Measurements from ENCODE around the gene COL25A1. TPM values are rescaled to one million over a fixed set of nuclear protein-coding genes. Genes with fewer than 3 reads are reported as not detected.
"Not testable (repeated sequence)": the region's sequence is repeated elsewhere in the genome, so short reads cannot be mapped to it uniquely, and the experiment has no call there.

The COL25A1 gene
- total RNA-seq, 2 experiments from 2014 or later = not detected

DNA sequence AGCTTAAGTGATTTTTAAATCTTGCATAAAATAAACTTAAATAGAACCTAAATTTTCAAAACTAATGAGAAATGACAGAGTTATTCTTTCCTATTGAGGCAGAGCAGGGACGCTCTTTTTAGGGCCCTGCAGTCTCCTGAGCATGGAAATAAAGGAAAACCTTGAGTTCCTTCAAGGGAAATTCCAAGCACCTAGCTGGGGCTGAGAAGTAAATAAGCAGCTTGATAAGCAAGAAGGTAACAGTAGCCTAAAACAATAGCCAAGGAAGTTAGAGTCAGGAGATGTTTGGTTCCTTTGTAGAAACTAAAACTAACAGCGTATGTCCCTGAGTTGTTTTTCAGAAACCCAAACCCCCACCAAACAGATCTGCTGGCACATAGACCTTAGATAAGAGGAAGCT, 174.6 kb downstream of the COL25A1 start:
- peaks cover 9% of the 10 kb centered on the region for H3K27me3 Mint-ChIP-seq (ENCODE audit: low read depth)
- no peak for ATAC-seq
- no peak for DNase-seq
- H3K36me3 Mint-ChIP-seq (ENCODE audit: low read depth) = no peaks in the 10 kb centered on the region
- POLR2A ChIA-PET = no interaction called here
- H3K27ac Mint-ChIP-seq = no peak overlapping the region
- no peaks in the 10 kb centered on the region for H3K9me3 Mint-ChIP-seq (ENCODE audit: insufficient read depth)
- CTCF ChIA-PET = no interaction called here
- no peaks in the 10 kb centered on the region for H3K4me1 Mint-ChIP-seq (ENCODE audit: low read depth)
- H3K4me3 Mint-ChIP-seq = no peak overlapping the region

DNA sequence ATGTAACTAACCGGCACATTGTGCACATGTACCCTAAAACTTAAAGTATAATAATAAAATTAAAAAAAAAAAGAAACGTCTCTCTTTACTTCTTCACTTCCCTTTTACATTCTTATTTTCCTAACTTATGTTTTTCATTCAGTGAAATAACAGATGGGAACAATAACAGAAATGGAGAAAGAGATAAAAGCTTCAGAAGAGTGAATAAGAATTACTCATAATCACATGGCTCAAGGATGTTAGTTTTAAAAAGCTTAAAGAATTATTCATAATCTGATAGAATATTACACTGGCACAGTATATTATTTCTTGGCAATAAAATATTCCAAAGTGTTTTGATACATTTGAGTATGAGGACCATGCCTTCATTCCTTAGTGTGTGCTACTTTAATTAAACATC, 175.6 kb downstream of the COL25A1 start:
- H3K4me1 Mint-ChIP-seq (ENCODE audit: low read depth) = no peaks in the 10 kb centered on the region
- DNase-seq (no peak), ATAC-seq (no peak)
- no peak overlapping the region for H3K4me3 Mint-ChIP-seq
- H3K27me3 Mint-ChIP-seq (ENCODE audit: low read depth) = peaks cover 9% of the 10 kb centered on the region
- H3K9me3 Mint-ChIP-seq (ENCODE audit: insufficient read depth) = no peaks in the 10 kb centered on the region
- ChIA-PET CTCF (no interaction called here), POLR2A (no interaction called here)
- H3K27ac Mint-ChIP-seq = no peak overlapping the region
- H3K36me3 Mint-ChIP-seq (ENCODE audit: low read depth) = no peaks in the 10 kb centered on the region

DNA sequence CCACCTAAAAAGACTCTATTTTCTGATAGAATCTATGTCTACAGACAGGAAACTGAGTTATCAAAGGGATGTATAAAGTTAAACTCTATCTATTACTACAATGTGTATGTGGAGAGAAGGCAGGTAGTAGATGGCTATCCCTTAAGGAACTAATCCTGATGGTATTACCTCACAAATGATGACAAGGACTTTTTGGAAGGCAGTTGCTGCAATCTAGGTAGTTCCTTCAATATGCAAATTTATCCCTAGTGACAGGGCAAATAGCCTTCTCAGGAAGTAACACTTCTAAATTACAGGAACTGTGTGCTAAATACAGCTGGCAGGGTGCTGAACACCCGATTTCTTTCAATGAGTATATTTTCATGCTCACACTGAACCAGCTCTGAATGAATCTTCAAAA, 177.4 kb downstream of the COL25A1 start:
- Mint-ChIP-seq H3K4me3 (no peak overlapping the region), H3K9me3 (ENCODE audit: insufficient read depth) (no peaks in the 10 kb centered on the region), H3K4me1 (ENCODE audit: low read depth) (no peaks in the 10 kb centered on the region), H3K27me3 (ENCODE audit: low read depth) (peaks cover 15% of the 10 kb centered on the region), H3K36me3 (ENCODE audit: low read depth) (no peaks in the 10 kb centered on the region), H3K27ac (no peak overlapping the region)
- CTCF ChIA-PET = no interaction called here
- POLR2A ChIA-PET = no interaction called here
- ATAC-seq (no peak), DNase-seq (no peak)

DNA sequence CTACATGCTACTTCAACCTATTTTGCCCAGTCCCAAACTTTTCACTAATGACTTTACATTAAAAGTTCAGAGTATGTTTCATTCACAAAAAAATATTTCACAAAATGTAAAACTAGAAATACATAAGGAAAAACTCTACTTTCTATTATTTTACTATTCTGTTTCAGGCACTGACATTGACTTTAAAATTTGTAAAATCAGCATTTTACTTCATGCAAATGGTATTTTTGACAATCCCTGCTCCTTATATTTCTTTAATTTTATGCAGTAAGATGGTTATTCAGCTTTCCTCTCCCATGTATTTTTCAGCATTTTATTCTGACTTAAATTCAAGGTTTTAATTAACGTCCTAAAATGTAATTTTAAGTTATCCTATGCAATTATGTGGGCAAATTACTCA, 178.5 kb downstream of the COL25A1 start:
- Mint-ChIP-seq H3K4me3 (no peak overlapping the region), H3K36me3 (ENCODE audit: low read depth) (no peaks in the 10 kb centered on the region), H3K27me3 (ENCODE audit: low read depth) (peaks cover 23% of the 10 kb centered on the region), H3K27ac (no peak overlapping the region), H3K9me3 (ENCODE audit: insufficient read depth) (no peaks in the 10 kb centered on the region), H3K4me1 (ENCODE audit: low read depth) (no peaks in the 10 kb centered on the region)
- CTCF ChIA-PET = no interaction called here
- DNase-seq = no peak
- no peak for ATAC-seq
- POLR2A ChIA-PET = no interaction called here

DNA sequence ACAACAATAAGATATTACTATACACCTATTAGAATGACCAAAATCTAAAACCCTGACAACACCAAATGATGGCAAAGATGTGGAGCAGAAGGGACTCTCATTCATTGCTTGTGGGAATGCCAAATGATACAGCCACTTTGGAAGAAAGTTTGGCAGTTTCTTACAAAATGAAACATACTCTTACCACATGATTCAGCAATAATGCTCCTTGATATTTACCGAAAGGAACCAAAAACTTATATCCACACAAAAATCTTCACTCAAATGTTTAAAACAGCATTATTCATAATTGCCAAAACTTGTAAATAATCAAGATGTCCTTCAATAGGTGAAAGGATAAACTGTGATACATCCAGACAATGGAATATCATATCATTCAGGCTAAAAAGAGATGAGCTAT, 180.9 kb downstream of the COL25A1 start:
- DNase-seq (no peak), ATAC-seq (no peak)
- peaks cover 23% of the 10 kb centered on the region for H3K27me3 Mint-ChIP-seq (ENCODE audit: low read depth)
- no peak overlapping the region for H3K27ac Mint-ChIP-seq
- ChIA-PET CTCF (no interaction called here), POLR2A (no interaction called here)
- H3K4me3 Mint-ChIP-seq = no peak overlapping the region
- H3K9me3 Mint-ChIP-seq (ENCODE audit: insufficient read depth) = no peaks in the 10 kb centered on the region
- H3K36me3 Mint-ChIP-seq (ENCODE audit: low read depth) = no peaks in the 10 kb centered on the region
- H3K4me1 Mint-ChIP-seq (ENCODE audit: low read depth) = no peaks in the 10 kb centered on the region

DNA sequence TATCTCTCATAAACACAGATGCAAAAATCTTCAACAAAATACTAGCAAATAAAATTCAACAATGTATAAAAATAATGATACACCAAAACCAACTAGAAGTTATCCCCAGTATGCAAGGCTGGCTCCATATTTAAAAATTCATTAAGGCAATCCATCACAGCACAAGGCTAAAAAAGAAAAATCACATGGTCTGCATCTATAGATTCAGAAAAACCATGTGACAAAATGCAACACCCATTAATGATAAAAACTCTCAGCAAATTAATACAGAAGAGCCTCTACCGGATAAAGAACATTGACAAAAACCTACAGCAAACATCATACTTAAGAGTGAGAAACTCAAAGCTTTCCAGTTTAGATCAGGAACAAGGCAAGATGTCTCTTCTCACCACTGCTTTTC, 182.6 kb downstream of the COL25A1 start:
- ChIA-PET CTCF (no interaction called here), POLR2A (no interaction called here)
- DNase-seq (no peak), ATAC-seq (no peak)
- H3K9me3 Mint-ChIP-seq (ENCODE audit: insufficient read depth) = no peaks in the 10 kb centered on the region
- H3K36me3 Mint-ChIP-seq (ENCODE audit: low read depth) = no peaks in the 10 kb centered on the region
- no peak overlapping the region for H3K4me3 Mint-ChIP-seq
- no peaks in the 10 kb centered on the region for H3K4me1 Mint-ChIP-seq (ENCODE audit: low read depth)
- no peak overlapping the region for H3K27ac Mint-ChIP-seq
- H3K27me3 Mint-ChIP-seq (ENCODE audit: low read depth) = peaks cover 21% of the 10 kb centered on the region

DNA sequence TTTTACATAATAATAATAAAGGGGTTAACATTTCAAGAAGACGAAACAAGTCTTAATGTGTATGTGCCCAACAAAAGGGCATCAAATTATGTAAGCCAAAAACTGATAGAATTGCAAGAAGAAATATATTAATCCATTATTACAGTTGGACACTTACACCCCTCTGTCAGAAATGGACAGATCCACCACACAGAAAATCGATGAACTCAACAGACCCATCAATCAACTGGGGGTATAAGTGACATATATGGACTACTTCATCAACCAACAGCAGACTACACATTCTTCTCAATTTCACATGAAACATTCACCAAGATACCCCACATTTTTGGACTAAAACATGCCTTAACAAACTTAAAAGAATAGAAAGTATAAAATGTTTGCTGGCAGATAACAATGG, 183.8 kb downstream of the COL25A1 start:
- ChIA-PET POLR2A (no interaction called here), CTCF (no interaction called here)
- H3K27me3 Mint-ChIP-seq (ENCODE audit: low read depth) = peaks cover 24% of the 10 kb centered on the region
- ATAC-seq = no peak
- DNase-seq = no peak
- H3K36me3 Mint-ChIP-seq (ENCODE audit: low read depth) = no peaks in the 10 kb centered on the region
- no peak overlapping the region for H3K4me3 Mint-ChIP-seq
- H3K27ac Mint-ChIP-seq = no peak overlapping the region
- H3K9me3 Mint-ChIP-seq (ENCODE audit: insufficient read depth) = no peaks in the 10 kb centered on the region
- H3K4me1 Mint-ChIP-seq (ENCODE audit: low read depth) = no peaks in the 10 kb centered on the region

DNA sequence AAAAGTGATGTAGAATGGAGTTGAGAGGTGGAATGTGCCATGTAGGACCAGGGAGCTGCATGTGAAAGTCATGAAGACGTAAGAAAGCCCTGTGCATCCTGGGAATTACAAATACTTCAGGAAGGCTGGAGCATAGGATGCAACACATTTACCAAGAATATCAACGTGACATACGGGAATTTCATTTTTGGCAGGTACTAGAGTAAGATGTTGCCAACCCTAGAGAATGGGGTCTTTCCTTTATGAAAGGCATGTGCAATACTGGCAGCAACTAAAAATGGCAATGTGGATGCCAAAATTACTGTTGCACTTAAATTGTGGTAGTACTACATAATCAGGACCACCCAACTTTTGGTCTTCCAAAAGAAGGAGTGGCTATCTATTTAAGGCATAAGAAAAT, 188.0 kb downstream of the COL25A1 start:
- ChIA-PET POLR2A (no interaction called here), CTCF (no interaction called here)
- H3K36me3 Mint-ChIP-seq (ENCODE audit: low read depth) = no peaks in the 10 kb centered on the region
- H3K4me3 Mint-ChIP-seq = no peak overlapping the region
- no peaks in the 10 kb centered on the region for H3K9me3 Mint-ChIP-seq (ENCODE audit: insufficient read depth)
- DNase-seq = no peak
- no peak for ATAC-seq
- no peak overlapping the region for H3K27ac Mint-ChIP-seq
- H3K4me1 Mint-ChIP-seq (ENCODE audit: low read depth) = no peaks in the 10 kb centered on the region
- peaks cover 11% of the 10 kb centered on the region for H3K27me3 Mint-ChIP-seq (ENCODE audit: low read depth)

DNA sequence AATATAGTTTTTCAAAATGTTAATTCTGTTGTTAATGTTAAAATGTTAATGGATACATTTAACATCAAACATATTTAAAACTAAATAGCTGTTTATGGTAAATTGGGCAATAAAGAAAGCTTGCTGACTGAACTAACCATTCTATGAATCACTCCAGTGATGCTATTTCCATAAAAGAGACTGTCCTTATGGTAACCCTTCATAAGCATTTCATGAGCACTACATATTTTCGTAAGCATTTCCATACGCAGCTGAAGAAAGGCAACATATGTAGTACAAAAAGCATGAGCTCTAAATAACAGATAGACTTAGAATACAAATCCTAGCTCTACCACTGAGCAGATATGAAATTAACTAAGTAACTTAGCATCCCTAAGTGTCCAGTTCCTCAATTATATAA, 188.9 kb downstream of the COL25A1 start:
- no peak for DNase-seq
- Mint-ChIP-seq H3K4me3 (no peak overlapping the region), H3K27ac (no peak overlapping the region), H3K27me3 (ENCODE audit: low read depth) (peaks cover 9% of the 10 kb centered on the region), H3K4me1 (ENCODE audit: low read depth) (no peaks in the 10 kb centered on the region), H3K36me3 (ENCODE audit: low read depth) (no peaks in the 10 kb centered on the region), H3K9me3 (ENCODE audit: insufficient read depth) (no peaks in the 10 kb centered on the region)
- ChIA-PET CTCF (no interaction called here), POLR2A (no interaction called here)
- no peak for ATAC-seq

DNA sequence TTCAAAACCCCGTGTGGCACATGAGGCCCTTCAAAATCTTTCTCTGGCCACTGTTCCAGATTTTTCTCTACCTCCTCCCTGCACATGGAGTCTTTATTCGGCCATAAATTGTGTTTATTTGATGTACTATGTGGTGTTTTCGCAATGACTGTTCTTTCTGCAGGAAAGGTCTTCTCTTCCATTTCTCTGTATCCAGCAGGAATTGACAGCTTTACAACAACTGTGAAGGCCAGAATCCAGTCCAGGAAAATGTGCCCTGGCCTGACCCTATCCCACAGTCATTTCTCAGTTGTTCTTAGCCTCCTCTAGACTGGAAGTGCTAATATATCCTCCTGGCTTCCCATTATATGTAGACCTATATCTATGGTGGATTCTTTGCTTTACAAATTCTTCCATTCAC, 191.4 kb downstream of the COL25A1 start:
- no peaks in the 10 kb centered on the region for H3K9me3 Mint-ChIP-seq (ENCODE audit: insufficient read depth)
- ChIA-PET CTCF (no interaction called here), POLR2A (no interaction called here)
- H3K36me3 Mint-ChIP-seq (ENCODE audit: low read depth) = no peaks in the 10 kb centered on the region
- peaks cover 11% of the 10 kb centered on the region for H3K27me3 Mint-ChIP-seq (ENCODE audit: low read depth)
- H3K27ac Mint-ChIP-seq = no peak overlapping the region
- no peak overlapping the region for H3K4me3 Mint-ChIP-seq
- DNase-seq (no peak), ATAC-seq (no peak)
- H3K4me1 Mint-ChIP-seq (ENCODE audit: low read depth) = no peaks in the 10 kb centered on the region

DNA sequence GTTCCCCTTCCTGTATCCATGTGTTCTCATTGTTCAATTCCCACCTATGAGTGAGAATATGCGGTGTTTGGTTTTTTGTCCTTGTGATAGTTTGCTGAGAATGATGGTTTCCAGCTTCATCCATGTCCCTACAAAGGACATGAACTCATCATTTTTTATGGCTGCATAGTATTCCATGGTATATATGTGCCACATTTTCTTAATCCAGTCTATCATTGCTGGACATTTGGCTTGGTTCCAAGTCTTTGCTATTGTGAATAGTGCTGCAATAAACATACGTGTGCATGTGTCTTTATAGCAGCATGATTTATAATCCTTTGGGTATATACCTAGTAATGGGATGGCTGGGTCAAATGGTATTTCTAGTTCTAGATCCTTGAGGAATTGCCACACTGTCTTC, 194.2 kb downstream of the COL25A1 start:
- H3K27me3 Mint-ChIP-seq (ENCODE audit: low read depth); H3K27ac Mint-ChIP-seq; H3K36me3 Mint-ChIP-seq (ENCODE audit: low read depth); H3K9me3 Mint-ChIP-seq (ENCODE audit: insufficient read depth); CTCF ChIA-PET; H3K4me3 Mint-ChIP-seq; POLR2A ChIA-PET; DNase-seq; ATAC-seq; H3K4me1 Mint-ChIP-seq (ENCODE audit: low read depth): not testable (repeated sequence)

DNA sequence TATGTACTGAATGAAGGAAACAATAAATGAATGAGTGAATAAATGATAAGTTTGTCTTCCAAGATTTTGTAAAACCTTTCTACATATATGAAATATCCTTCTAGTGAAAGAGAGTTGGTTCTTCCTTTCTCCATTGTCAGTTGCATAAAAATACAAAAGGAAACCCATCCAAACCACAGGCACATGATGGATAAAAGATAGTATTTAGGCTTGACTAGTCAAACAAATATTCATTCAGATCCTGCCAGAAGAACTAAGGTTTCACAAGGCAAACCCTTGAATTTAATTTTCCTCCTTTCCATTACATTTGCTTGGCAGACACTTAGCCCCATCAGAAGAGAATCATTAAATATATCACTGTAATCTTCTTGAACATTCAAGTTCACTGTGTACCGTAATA, 208.4 kb downstream of the COL25A1 start:
- ATAC-seq (no peak), DNase-seq (no peak)
- Mint-ChIP-seq H3K36me3 (ENCODE audit: low read depth) (no peaks in the 10 kb centered on the region), H3K9me3 (ENCODE audit: insufficient read depth) (no peaks in the 10 kb centered on the region), H3K4me3 (no peak overlapping the region), H3K4me1 (ENCODE audit: low read depth) (no peaks in the 10 kb centered on the region), H3K27me3 (ENCODE audit: low read depth) (peaks cover 9% of the 10 kb centered on the region), H3K27ac (no peak overlapping the region)
- CTCF ChIA-PET = no interaction called here
- POLR2A ChIA-PET = no interaction called here

DNA sequence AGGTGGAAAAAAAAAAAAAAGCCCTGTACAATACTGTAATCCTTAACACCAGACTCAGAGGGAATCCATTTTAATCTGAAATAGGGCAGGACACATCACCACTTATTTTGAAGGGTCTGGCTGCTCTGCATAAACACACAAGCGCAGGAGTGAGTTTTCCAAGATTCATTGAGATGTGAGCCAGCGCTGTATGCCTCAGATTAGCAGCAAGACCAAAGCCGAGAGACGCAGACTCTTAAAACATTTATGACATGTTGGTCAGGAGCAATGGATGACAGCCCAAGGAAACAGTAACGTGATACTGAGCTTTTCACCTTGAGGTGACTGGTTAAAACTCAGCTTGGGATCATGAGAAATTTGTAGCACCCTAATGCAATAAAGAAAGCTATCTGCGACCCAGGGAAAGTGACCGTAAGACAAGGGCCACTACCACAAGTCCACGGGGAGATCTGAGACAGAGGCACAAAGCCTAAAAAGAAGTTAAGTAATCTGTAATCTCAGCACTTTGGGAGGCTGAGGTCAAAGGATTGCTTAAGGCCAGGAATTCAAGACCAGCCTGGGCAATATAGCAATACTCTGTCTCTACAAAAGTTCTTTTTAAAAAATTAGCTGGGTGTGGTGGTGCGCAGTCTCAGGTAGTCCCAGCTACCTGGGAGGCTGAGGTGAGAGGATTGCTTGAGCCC, 210.6 kb downstream of the COL25A1 start:
- H3K36me3 Mint-ChIP-seq (ENCODE audit: low read depth) = no peaks in the 10 kb centered on the region
- ChIA-PET CTCF (no interaction called here), POLR2A (no interaction called here)
- no peaks in the 10 kb centered on the region for H3K4me1 Mint-ChIP-seq (ENCODE audit: low read depth)
- H3K27me3 Mint-ChIP-seq (ENCODE audit: low read depth) = peaks cover 17% of the 10 kb centered on the region
- H3K27ac Mint-ChIP-seq = no peak overlapping the region
- H3K9me3 Mint-ChIP-seq (ENCODE audit: insufficient read depth) = no peaks in the 10 kb centered on the region
- H3K4me3 Mint-ChIP-seq = no peak overlapping the region
- ATAC-seq (no peak), DNase-seq (no peak)

All from activated CD8-positive, alpha-beta T cell treated with anti-CD3 and anti-CD28 coated beads, Interleukin-2, amount 10 ng/mL, durations not matched to agents 7 days and 5 days (primary cell).